ENCODE results near the gene PAX5. TPM values are rescaled to one million over a fixed set of nuclear protein-coding genes. Genes with fewer than 3 reads are reported as not detected.

The PAX5 gene
- total RNA-seq, 1 experiment from 2014 or later, result not detected

GRCh38 chr9:37036776-37037502 lies 2.9 kb upstream of the PAX5 start:
- Histone ChIP-seq H3K4me3 (no peak overlapping the region), H3F3A (ENCODE audit: insufficient read depth, low read depth) (no peaks in the 10 kb centered on the region), H3K9me3 (ENCODE audit: insufficient read depth, low read depth) (no peaks in the 10 kb centered on the region), H3K9me2 (ENCODE audit: insufficient read depth) (no peaks in the 10 kb centered on the region), H3K36me3 (ENCODE audit: low read depth) (no peaks in the 10 kb centered on the region), H4K20me1 (ENCODE audit: insufficient read depth) (no peaks in the 10 kb centered on the region), H3K4me2 (no peak overlapping the region), H3K4me1 (replicated peaks; ENCODE audit: insufficient read depth) (no peaks in the 10 kb centered on the region), H3K27ac (no peak overlapping the region), H3K79me2 (ENCODE audit: low read depth) (no peaks in the 10 kb centered on the region), H3K27me3 (ENCODE audit: insufficient read depth, low read depth) (no peaks in the 10 kb centered on the region; the same call in 1 of the 2 replicates), H2AFZ (no peak overlapping the region)
- TF ChIP-seq CTCF (conservative IDR thresholded peaks at IDR 0.05) (no peak), EZH2 (IDR thresholded peaks at IDR 0.05; ENCODE audit: low read depth) (no peak)
- ChIA-PET POLR2A (ENCODE audit: unreplicated experiment) (no interaction called here), CTCF (no interaction called here)
- no TSS peak for BruUV-seq (replicated peaks)
- intact Hi-C loops (cut with micrococcal nuclease; ENCODE audit: unreplicated experiment), result no loop called here
- peak in 1 of 2 experiments; percentile 27 for DNase-seq

GRCh38 chr9:37036371-37036775 lies 2.3 kb upstream of the PAX5 start:
- no peak overlapping the region for H3K27ac ChIP-seq
- no peaks in the 10 kb centered on the region for H3K4me1 ChIP-seq (replicated peaks; ENCODE audit: insufficient read depth)
- ChIA-PET POLR2A (ENCODE audit: unreplicated experiment) (no interaction called here), CTCF (no interaction called here)
- H3F3A ChIP-seq (ENCODE audit: insufficient read depth, low read depth), result no peaks in the 10 kb centered on the region
- intact Hi-C loops (cut with micrococcal nuclease; ENCODE audit: unreplicated experiment), result no loop called here
- H3K4me3 ChIP-seq, result no peak overlapping the region
- no peaks in the 10 kb centered on the region for H3K36me3 ChIP-seq (ENCODE audit: low read depth)
- no peaks in the 10 kb centered on the region for H4K20me1 ChIP-seq (ENCODE audit: insufficient read depth)
- H3K4me2 ChIP-seq, result no peak overlapping the region
- H3K27me3 ChIP-seq (ENCODE audit: insufficient read depth, low read depth), result no peaks in the 10 kb centered on the region; the same call in 1 of the 2 replicates
- H3K79me2 ChIP-seq (ENCODE audit: low read depth), result no peaks in the 10 kb centered on the region
- H2AFZ ChIP-seq, result no peak overlapping the region
- no peaks in the 10 kb centered on the region for H3K9me2 ChIP-seq (ENCODE audit: insufficient read depth)
- H3K9me3 ChIP-seq (ENCODE audit: insufficient read depth, low read depth), result no peaks in the 10 kb centered on the region
- TF ChIP-seq CTCF (conservative IDR thresholded peaks at IDR 0.05) (no peak), EZH2 (IDR thresholded peaks at IDR 0.05; ENCODE audit: low read depth) (no peak)
- no TSS peak for BruUV-seq (replicated peaks)
- no peak for DNase-seq

GRCh38 chr9:37035648-37036370 lies 1.7 kb upstream of the PAX5 start:
- Histone ChIP-seq H3K4me1 (replicated peaks; ENCODE audit: insufficient read depth) (no peaks in the 10 kb centered on the region), H3K9me2 (ENCODE audit: insufficient read depth) (no peaks in the 10 kb centered on the region), H3K27me3 (ENCODE audit: insufficient read depth, low read depth) (no peaks in the 10 kb centered on the region; the same call in 1 of the 2 replicates), H2AFZ (no peak overlapping the region), H3K36me3 (ENCODE audit: low read depth) (no peaks in the 10 kb centered on the region), H3F3A (ENCODE audit: insufficient read depth, low read depth) (no peaks in the 10 kb centered on the region), H3K27ac (no peak overlapping the region), H3K4me3 (no peak overlapping the region), H3K9me3 (ENCODE audit: insufficient read depth, low read depth) (no peaks in the 10 kb centered on the region), H3K4me2 (no peak overlapping the region), H3K79me2 (ENCODE audit: low read depth) (no peaks in the 10 kb centered on the region), H4K20me1 (ENCODE audit: insufficient read depth) (no peaks in the 10 kb centered on the region)
- TF ChIP-seq EZH2 (IDR thresholded peaks at IDR 0.05; ENCODE audit: low read depth) (no peak), CTCF (conservative IDR thresholded peaks at IDR 0.05) (no peak)
- POLR2A ChIA-PET (ENCODE audit: unreplicated experiment), result no interaction called here
- no TSS peak for BruUV-seq (replicated peaks)
- intact Hi-C loops (cut with micrococcal nuclease; ENCODE audit: unreplicated experiment), result no loop called here
- no peak for DNase-seq
- CTCF ChIA-PET, result no interaction called here
